Fibroblast of the aortic adventitia (primary cell): ENCODE results near the gene RAD51B. TPM values are rescaled to one million over a fixed set of nuclear protein-coding genes. Genes with fewer than 3 reads are reported as not detected.
"Not testable (repeated sequence)": the region's sequence is repeated elsewhere in the genome, so short reads cannot be mapped to it uniquely, and the experiment has no call there.

Experiments
- DNase-seq: peaks from one replicate; pipeline ENCODE4 v3.0.0-alpha.2; 2010; ENCODE audit warnings: low read depth
- H3K4me3 ChIP-seq: 2 replicates; pipeline ENCODE4 v1.5.1; 2011; ENCODE audit warnings: low read depth, mild to moderate bottlenecking, control low read depth, low read length, moderate library complexity
- total RNA-seq: library from RNA; depleted of rRNA; stranded (reverse); fragments of >200 nt; gene quantifications from 2 replicates; pipeline ENCODE4 v1.2.3, GENCODE V29; 2012; ENCODE audit warnings: low replicate concordance
- TF ChIP-seq, protein P1 (sequence below): IDR thresholded peaks from 2 replicates; pipeline ENCODE4 v1.5.1; 2011; ENCODE audit warnings: mild to moderate bottlenecking, low read length, control low read depth, inconsistent platforms; ENCODE audit not compliant: insufficient read depth

Gene RAD51B
- total RNA-seq, 1 donor = 28.7 TPM

DNA sequence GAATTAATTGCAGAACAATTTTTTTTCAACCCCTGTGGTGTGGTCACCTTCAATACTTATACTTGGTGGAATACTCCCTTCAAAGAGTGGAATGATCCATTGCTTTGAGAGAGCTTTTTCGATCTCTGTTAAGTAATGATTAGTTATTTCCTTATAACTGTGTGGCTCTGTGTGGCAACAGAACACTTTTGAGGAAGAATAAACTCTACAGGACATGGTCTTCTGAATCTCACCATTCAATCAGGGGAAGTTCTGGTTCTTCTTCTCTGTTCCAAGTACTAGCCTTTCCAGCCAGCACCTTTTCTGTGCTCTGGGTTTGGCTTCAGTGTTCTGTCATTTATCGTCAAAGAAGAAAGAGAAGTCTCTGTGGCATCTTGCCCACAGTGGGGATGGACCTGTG is 604.1 kb downstream of the RAD51B start:
- TF ChIP-seq, protein P1, sequence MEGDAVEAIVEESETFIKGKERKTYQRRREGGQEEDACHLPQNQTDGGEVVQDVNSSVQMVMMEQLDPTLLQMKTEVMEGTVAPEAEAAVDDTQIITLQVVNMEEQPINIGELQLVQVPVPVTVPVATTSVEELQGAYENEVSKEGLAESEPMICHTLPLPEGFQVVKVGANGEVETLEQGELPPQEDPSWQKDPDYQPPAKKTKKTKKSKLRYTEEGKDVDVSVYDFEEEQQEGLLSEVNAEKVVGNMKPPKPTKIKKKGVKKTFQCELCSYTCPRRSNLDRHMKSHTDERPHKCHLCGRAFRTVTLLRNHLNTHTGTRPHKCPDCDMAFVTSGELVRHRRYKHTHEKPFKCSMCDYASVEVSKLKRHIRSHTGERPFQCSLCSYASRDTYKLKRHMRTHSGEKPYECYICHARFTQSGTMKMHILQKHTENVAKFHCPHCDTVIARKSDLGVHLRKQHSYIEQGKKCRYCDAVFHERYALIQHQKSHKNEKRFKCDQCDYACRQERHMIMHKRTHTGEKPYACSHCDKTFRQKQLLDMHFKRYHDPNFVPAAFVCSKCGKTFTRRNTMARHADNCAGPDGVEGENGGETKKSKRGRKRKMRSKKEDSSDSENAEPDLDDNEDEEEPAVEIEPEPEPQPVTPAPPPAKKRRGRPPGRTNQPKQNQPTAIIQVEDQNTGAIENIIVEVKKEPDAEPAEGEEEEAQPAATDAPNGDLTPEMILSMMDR = no peak
- no peak overlapping the region for H3K4me3 ChIP-seq
- DNase-seq = no peak

DNA sequence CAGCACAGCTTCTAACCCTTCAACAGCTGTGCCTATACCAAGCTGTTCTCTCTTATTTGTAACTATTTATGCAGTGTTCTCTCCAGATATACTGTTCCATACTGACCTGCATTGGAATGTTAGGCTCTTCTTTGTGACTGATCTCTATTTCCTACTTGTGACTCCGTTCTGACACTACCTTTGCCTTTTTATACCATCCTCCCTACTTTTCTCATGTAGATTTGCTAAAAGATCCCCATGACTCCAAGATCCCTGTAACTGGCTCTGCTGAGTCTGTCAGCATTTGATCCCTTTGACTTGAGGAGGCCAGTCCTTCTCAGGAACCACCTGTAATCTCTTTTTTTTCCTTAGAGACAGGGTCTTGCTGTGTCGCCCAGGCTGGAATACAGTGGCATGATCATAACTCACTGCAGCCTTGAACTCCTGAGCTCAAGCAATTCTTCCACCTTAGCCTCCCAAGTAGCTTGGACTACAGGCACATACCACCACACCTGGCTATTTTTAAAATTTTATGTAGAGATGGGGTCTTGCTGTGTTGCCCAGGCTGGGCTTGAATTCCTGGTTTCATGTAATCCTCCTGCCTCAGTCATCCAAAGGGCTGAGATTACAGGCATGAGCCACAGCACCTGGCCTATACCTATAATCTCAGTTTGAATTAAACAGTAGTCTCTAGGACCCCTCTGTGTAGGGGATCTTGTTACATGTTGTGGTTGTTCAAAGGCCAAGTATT is 605.0 kb downstream of the RAD51B start:
- DNase-seq = no peak
- TF ChIP-seq, protein P1 = no peak
- no peak overlapping the region for H3K4me3 ChIP-seq

DNA sequence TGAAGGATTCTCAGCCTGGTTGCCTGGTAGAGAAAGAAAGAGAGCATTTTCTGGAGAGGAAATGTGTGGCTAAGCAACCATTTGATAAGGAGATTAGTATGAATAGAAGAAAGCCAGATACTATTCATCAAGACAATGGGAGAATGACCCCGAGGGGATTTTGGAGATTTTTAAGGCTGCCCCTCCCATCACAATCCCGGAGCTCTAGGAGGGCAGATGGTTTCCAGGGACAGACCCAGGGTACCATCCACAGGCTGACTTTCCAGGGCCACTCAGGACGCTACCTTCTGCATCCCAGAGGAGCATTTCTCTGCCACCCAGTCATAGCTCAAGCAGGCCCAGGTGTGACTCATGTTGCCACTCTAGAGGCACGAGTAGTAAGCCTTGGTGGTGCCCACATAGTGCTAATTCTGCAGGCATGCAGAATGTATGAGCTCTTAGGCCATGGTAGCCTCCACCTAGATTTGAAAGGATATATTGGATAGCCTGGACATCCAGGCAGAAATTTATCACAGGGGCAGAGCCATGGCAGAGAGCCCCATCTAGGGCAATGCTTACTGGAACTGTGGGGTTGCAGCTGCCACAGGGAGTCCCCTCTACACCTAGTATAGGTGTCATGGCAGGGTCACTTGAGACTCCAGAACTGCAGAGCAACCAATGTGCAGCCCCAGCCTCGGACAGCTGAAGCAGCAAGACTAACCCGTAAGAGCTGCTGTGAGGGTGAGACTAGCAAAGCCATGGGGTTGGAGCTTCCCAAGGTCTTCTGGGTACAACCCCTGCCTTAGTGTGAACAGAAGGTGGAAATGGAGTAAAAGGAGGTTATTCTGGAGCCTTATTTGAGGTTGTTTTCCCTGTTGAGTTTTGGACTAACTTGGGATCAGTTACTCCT is 607.3 kb downstream of the RAD51B start:
- no peak overlapping the region for H3K4me3 ChIP-seq
- TF ChIP-seq, protein P1 = no peak
- no peak for DNase-seq

DNA sequence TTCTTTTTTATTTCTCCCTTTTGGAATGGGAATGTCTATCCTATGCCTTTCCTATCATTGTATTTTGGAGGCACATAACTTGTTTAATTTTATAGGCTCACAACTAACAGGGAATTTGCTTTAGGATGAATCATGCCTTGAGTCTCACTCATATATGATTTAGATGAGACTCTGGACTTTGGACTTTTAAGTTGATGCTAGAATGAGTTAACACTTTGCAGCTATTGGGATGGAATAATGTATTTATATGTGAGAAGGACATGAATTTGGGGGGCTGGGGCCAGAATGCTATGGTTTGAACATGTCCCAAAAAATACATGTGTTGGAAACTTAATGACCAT is 607.9 kb downstream of the RAD51B start:
- TF ChIP-seq, protein P1 = no peak
- H3K4me3 ChIP-seq = no peak overlapping the region
- DNase-seq = no peak

DNA sequence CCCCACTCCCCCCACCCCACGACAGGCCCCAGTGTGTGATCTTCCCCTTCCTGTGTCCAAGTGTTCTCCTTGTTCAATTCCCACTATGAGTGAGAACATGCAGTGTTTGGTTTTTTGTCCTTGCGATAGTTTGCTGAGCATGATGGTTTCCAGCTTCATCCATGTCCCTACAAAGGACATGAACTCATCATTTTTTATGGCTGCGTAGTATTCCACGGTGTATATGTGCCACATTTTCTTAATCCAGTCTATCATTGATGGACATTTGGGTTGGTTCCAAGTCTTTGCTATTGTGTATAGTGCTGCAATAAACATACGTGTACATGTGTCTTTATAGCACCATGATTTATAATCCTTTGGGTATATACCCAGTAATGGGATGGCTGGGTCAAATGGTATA is 609.3 kb downstream of the RAD51B start:
- not testable (repeated sequence) for H3K4me3 ChIP-seq, DNase-seq

DNA sequence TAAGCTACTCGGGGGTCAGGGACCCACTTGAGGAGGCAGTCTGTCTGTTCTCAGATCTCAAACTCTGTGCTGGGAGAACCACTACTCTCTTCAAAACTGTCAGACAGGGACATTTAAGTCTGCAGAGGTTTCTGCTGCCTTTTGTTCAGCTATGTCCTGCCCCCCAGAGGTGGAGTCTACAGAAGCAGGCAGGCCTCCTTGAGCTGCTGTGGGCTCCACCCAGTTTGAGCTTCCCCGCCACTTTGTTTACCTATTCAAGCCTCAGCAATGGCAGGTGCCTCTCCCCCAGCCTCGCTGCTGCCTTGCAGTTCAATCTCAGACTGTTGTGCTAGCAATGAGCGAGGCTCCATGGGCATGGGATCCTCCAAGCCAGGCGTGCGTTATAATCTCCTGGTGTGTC is 614.6 kb downstream of the RAD51B start:
- DNase-seq, H3K4me3 ChIP-seq: not testable (repeated sequence)

DNA sequence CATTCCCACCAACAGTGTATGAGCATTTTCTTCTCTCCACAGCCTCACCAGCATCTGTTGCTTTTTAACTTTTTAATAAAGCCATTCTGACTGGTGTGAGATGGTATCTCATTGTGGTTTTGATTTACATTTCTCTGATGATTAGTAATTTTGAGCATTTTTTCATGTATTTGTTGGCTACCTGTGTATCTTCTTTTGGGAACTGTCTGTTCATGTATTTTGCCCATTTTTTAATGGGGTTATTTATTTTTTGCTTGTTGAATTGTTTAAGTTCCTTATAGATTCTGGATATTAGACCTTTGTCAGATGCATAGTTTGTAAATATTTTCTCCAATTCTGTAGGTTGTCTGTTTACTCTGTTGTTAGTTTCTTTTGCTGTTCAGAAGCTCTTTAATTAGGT is 616.1 kb downstream of the RAD51B start:
- H3K4me3 ChIP-seq, DNase-seq: not testable (repeated sequence)

DNA sequence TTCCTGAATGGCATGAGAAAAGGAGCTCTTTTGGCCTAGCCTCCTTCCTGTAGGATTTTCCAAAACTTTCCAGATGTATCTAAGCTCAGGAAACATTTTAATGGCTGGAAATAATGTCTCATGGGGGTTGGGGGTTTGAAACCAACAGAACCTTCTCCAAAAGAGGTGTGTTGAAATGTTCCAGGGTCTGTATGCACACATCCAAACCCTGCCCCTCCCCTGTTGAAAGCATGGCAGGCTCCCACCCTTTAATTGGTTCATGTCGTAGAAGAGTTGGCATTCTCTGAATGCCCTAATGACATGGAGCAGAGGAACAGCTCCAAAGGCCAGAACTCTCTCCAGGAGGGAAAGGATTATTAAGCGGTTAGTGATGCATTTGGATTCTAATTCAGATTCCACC is 620.1 kb downstream of the RAD51B start:
- no peak for DNase-seq
- no peak overlapping the region for H3K4me3 ChIP-seq
- TF ChIP-seq, protein P1 = no peak
